Mesendoderm (in vitro differentiated cells): ENCODE measurements around the gene AQP10.

Source experiments
- DNase-seq: peaks from one replicate; pipeline ENCODE4 v3.0.0; 2013
- H2AK5ac ChIP-seq: 2 replicates; pipeline ENCODE4 v1.6.1; 2013; ENCODE audit warnings: low read length, inconsistent platforms
- H2BK120ac ChIP-seq: 2 replicates; pipeline ENCODE4 v1.6.1; 2013; ENCODE audit warnings: low read depth, mild to moderate bottlenecking, low read length, moderate library complexity, mixed read lengths
- H2BK15ac ChIP-seq: replicated peaks from 2 replicates; pipeline ENCODE4 v1.6.1; 2013; ENCODE audit warnings: low read depth, mild to moderate bottlenecking, moderate library complexity
- H2BK5ac ChIP-seq: 2 replicates; pipeline ENCODE4 v1.6.1; 2013; ENCODE audit warnings: low read length, inconsistent platforms
- H3K18ac ChIP-seq: 2 replicates; pipeline ENCODE4 v1.6.1; 2013; ENCODE audit warnings: mild to moderate bottlenecking, low read length, mixed read lengths
- H3K23ac ChIP-seq: one replicate; pipeline ENCODE4 v1.6.1; 2013; ENCODE audit warnings: low read length
- H3K27ac ChIP-seq: 2 replicates; pipeline ENCODE4 v1.5.1; 2013; ENCODE audit warnings: low read depth, mild to moderate bottlenecking, inconsistent platforms, low read length, moderate library complexity
- H3K27me3 ChIP-seq: 2 replicates; pipeline ENCODE4 v1.6.1; 2013; ENCODE audit warnings: low read length, control low read depth, mild to moderate bottlenecking, inconsistent platforms; ENCODE audit not compliant: insufficient read depth, poor library complexity
- H3K36me3 ChIP-seq: 2 replicates; pipeline ENCODE4 v1.6.1; 2013; ENCODE audit warnings: low read length, inconsistent platforms; ENCODE audit not compliant: control insufficient read depth, insufficient read depth
- H3K4ac ChIP-seq: one replicate; pipeline ENCODE4 v1.6.1; 2013; ENCODE audit warnings: low read depth, mild to moderate bottlenecking, low read length, moderate library complexity
- H3K4me1 ChIP-seq: 2 replicates; pipeline ENCODE4 v1.6.1; 2013; ENCODE audit warnings: low read depth, low read length, inconsistent platforms; ENCODE audit not compliant: control insufficient read depth
- H3K4me2 ChIP-seq: 2 replicates; pipeline ENCODE4 v1.6.1; 2013; ENCODE audit warnings: low read length
- H3K4me3 ChIP-seq: 2 replicates; pipeline ENCODE4 v1.5.1; 2013; ENCODE audit warnings: mild to moderate bottlenecking, low read length
- H3K56ac ChIP-seq: one replicate; pipeline ENCODE4 v1.6.1; 2013; ENCODE audit warnings: low read length
- H3K79me1 ChIP-seq: 2 replicates; pipeline ENCODE4 v1.6.1; 2013; ENCODE audit warnings: low read length, inconsistent platforms
- H3K79me2 ChIP-seq: 2 replicates; pipeline ENCODE4 v1.6.1; 2013; ENCODE audit warnings: mild to moderate bottlenecking, low read length; ENCODE audit not compliant: control insufficient read depth, insufficient read depth
- H3K9ac ChIP-seq: 2 replicates; pipeline ENCODE4 v1.6.1; 2013; ENCODE audit warnings: low read length, inconsistent platforms
- H4K5ac ChIP-seq: one replicate; pipeline ENCODE4 v1.6.1; 2013; ENCODE audit warnings: low read length
- H4K8ac ChIP-seq: one replicate; pipeline ENCODE4 v1.6.1; 2013; ENCODE audit warnings: low read depth, mild to moderate bottlenecking, control low read depth, low read length, moderate library complexity
- WGBS: extraction: QIAGEN DNeasy Blood & Tissue Kit; methylation state at CpG from one replicate; pipeline ENCODE4 v1.1.7; 2013; ENCODE audit warnings: low lambda C conversion rate, missing lambda C conversion rate; ENCODE audit not compliant: insufficient coverage; ENCODE audit errors: extremely low coverage; 5-methylcytosine and 5-hydroxymethylcytosine counted together

AQP10 gene

DNA sequence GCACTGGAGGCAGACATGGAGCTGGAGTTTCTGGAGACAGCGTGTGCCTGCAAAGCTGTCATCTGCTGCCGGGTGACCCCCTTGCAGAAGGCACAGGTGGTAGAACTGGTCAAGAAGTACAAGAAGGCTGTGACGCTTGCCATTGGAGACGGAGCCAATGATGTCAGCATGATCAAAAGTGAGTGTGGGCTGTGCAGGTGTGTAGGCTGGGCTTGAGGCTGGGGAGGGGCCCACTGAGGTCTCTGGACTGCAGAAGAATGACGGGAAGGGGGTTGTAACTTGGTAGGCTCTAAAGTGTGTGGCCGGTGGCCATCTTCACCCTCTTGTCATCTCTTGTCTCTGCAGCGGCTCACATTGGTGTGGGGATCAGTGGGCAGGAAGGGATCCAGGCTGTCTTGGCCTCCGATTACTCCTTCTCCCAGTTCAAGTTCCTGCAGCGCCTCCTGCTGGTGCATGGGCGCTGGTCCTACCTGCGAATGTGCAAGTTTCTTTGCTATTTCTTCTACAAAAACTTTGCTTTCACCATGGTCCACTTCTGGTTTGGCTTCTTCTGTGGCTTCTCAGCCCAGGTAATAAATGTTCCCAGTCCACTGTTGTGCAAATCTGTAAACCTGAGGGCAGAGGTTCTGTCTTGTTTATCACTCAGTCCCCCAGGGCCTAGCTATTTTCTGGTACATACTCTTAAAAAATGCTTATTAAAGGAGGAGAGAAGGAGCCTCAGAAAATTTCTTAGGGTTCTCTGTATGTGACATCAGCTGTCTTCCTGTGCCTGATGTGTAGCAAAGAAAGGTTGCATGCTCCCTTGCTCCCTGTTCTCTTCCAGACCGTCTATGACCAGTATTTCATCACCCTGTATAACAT is 24.3 kb downstream of the AQP10 start:
- Histone ChIP-seq H3K27me3 (no peaks in the 10 kb centered on the region), H3K4me3 (no peak overlapping the region), H3K79me2 (no peaks in the 10 kb centered on the region), H2BK5ac (no peak overlapping the region), H2BK15ac (no peak overlapping the region), H4K5ac (no peak overlapping the region), H3K4me2 (no peak overlapping the region), H3K36me3 (peaks cover 32% of the 10 kb centered on the region), H3K4ac (no peak overlapping the region), H3K79me1 (no peaks in the 10 kb centered on the region), H2BK120ac (no peak overlapping the region), H3K56ac (no peak overlapping the region), H3K9ac (no peak overlapping the region), H2AK5ac (no peak overlapping the region), H3K23ac (no peak overlapping the region), H3K4me1 (no peaks in the 10 kb centered on the region), H3K27ac (no peak overlapping the region), H3K18ac (no peak overlapping the region), H4K8ac (no peak overlapping the region)
- no CpG with 5 or more reads among the region's 12 CpGs for WGBS
- DNase-seq = peak; percentile 79

- no peaks in the 10 kb centered on the region for H3K79me2 ChIP-seq
- no peak overlapping the region for H2AK5ac ChIP-seq
- no peaks in the 10 kb centered on the region for H3K79me1 ChIP-seq
- no peak overlapping the region for H3K27ac ChIP-seq
- WGBS = no CpG with 5 or more reads among the region's 15 CpGs
- H4K5ac ChIP-seq = no peak overlapping the region
- no peak overlapping the region for H2BK5ac ChIP-seq
- no peaks in the 10 kb centered on the region for H3K27me3 ChIP-seq
- no peak overlapping the region for H3K56ac ChIP-seq
- no peak overlapping the region for H3K9ac ChIP-seq
- H3K4me2 ChIP-seq = no peak overlapping the region
- no peak overlapping the region for H3K4me3 ChIP-seq
- no peak overlapping the region for H2BK15ac ChIP-seq
- H3K36me3 ChIP-seq = peaks cover 30% of the 10 kb centered on the region
- no peak overlapping the region for H3K4ac ChIP-seq
- no peak overlapping the region for H3K18ac ChIP-seq
- no peak overlapping the region for H3K23ac ChIP-seq
- H4K8ac ChIP-seq = no peak overlapping the region
- H3K4me1 ChIP-seq = no peaks in the 10 kb centered on the region
- no peak overlapping the region for H2BK120ac ChIP-seq
- DNase-seq = no peak
Observed at GRCh38 chr1:154346276-154346917, 25.5 kb downstream of the AQP10 start.

DNA sequence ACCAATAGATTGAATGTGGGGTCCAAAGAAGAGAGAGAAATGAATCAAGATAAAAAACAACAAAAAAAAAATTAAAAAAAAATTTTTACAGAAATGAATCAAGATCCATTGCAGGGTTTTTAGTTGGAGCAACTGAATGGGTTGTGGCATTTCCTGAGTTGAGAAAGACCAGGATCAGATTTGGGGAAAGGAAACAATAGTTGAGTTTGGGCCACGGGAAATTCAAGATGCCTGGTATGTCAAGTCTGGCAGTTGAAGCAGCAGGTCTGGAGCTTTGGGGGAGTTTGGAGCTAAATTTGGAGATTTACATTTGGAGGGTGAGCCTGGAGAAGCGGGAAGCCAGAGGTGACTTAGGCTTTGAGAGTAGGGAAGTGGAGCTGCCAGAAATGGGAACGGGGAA is 27.1 kb downstream of the AQP10 start:
- Histone ChIP-seq H3K79me1 (no peaks in the 10 kb centered on the region), H4K5ac (no peak overlapping the region), H2BK5ac (no peak overlapping the region), H3K9ac (no peak overlapping the region), H3K18ac (no peak overlapping the region), H3K4me2 (no peak overlapping the region), H3K36me3 (peaks cover 26% of the 10 kb centered on the region), H3K79me2 (no peaks in the 10 kb centered on the region), H3K56ac (no peak overlapping the region), H3K4me1 (no peaks in the 10 kb centered on the region), H4K8ac (no peak overlapping the region), H3K27me3 (no peaks in the 10 kb centered on the region), H2BK15ac (no peak overlapping the region), H2AK5ac (no peak overlapping the region), H3K4ac (no peak overlapping the region), H3K27ac (no peak overlapping the region), H3K4me3 (no peak overlapping the region), H2BK120ac (no peak overlapping the region), H3K23ac (no peak overlapping the region)
- no CpG with 5 or more reads among the region's 3 CpGs for WGBS
- DNase-seq = no peak

DNA sequence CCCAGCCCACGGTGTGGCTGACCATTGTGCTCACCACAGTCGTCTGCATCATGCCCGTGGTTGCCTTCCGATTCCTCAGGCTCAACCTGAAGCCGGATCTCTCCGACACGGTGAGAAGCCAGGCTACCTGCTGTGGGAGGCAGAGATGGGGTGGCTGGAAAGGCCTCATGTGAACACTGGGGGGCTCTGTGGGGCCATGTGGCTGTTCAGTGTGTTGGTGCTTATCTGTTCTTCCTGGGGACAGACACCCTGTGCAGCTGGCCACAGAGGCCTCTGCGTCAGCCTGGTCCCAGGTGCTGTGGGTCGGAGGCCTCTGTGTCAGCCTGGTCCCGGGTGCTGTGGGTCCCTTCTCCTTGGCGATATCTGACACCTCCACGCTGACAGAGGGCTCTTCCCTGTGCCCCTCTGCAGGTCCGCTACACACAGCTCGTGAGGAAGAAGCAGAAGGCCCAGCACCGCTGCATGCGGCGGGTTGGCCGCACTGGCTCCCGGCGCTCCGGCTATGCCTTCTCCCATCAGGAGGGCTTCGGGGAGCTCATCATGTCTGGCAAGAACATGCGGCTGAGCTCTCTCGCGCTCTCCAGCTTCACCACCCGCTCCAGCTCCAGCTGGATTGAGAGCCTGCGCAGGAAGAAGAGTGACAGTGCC is 27.7 kb downstream of the AQP10 start:
- Histone ChIP-seq H3K27me3 (no peaks in the 10 kb centered on the region), H3K9ac (no peak overlapping the region), H3K4ac (no peak overlapping the region), H2BK120ac (no peak overlapping the region), H3K79me1 (no peaks in the 10 kb centered on the region), H3K56ac (no peak overlapping the region), H2BK5ac (no peak overlapping the region), H2AK5ac (no peak overlapping the region), H3K79me2 (no peaks in the 10 kb centered on the region), H3K27ac (no peak overlapping the region), H4K8ac (no peak overlapping the region), H2BK15ac (no peak overlapping the region), H3K36me3 (peaks cover 26% of the 10 kb centered on the region), H4K5ac (no peak overlapping the region), H3K18ac (no peak overlapping the region), H3K4me1 (peaks cover 2% of the 10 kb centered on the region), H3K23ac (no peak overlapping the region), H3K4me3 (no peak overlapping the region), H3K4me2 (no peak overlapping the region)
- no peak for DNase-seq
- WGBS = no CpG with 5 or more reads among the region's 27 CpGs

DNA sequence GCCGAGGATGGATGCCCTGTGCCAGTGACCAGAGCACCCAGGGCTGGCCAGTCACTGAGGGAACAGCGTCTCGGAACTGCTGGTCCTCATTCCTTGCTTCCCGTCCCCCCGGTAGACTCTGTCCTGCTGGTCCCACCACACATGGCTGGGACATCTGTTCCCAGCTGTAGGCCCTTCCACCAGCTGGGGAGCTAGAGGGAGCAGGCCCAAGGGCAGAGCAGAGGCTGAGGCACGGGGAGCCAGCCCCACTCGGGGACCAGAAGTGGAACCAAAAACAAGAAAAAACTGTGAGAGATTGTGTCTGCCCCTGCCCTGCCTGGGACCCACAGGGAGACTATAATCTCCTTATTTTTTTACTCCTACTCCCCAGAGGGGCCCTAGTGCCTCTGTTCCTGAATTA is 28.2 kb downstream of the AQP10 start:
- Histone ChIP-seq H2BK120ac (no peak overlapping the region), H3K4me2 (no peak overlapping the region), H4K8ac (no peak overlapping the region), H3K79me2 (no peaks in the 10 kb centered on the region), H3K79me1 (no peaks in the 10 kb centered on the region), H3K4ac (no peak overlapping the region), H3K4me1 (peaks cover 6% of the 10 kb centered on the region), H4K5ac (no peak overlapping the region), H3K27me3 (no peaks in the 10 kb centered on the region), H3K18ac (no peak overlapping the region), H2AK5ac (no peak overlapping the region), H3K23ac (no peak overlapping the region), H3K4me3 (no peak overlapping the region), H2BK5ac (no peak overlapping the region), H3K27ac (no peak overlapping the region), H3K9ac (no peak overlapping the region), H3K56ac (no peak overlapping the region), H3K36me3 (peaks cover 22% of the 10 kb centered on the region), H2BK15ac (no peak overlapping the region)
- WGBS = no CpG with 5 or more reads among the region's 7 CpGs
- no peak for DNase-seq
